BE2C (cell line): ENCODE data around the gene CD300E.

ENCODE experiments used
- DNase-seq: peaks from one replicate; pipeline ENCODE4 v3.0.0-alpha.2; 2020
- H3K27me3 ChIP-seq: fragments of 250-450 bp; sonication (Bioruptor Pico); 2 replicates; pipeline ENCODE4 v1.5.1; 2020; ENCODE audit warnings: mild to moderate bottlenecking
- H3K36me3 ChIP-seq: fragments of 250-450 bp; sonication (Bioruptor Pico); 2 replicates; pipeline ENCODE4 v1.5.1; 2020; ENCODE audit warnings: mild to moderate bottlenecking
- H3K4me1 ChIP-seq: fragments of 250-450 bp; sonication (Bioruptor Pico); 2 replicates; pipeline ENCODE4 v1.5.1; 2020
- H3K4me3 ChIP-seq: 2 replicates; pipeline ENCODE4 v1.5.1; 2011; ENCODE audit warnings: low read depth, low read length
- H3K9me3 ChIP-seq: fragments of 250-450 bp; sonication (Bioruptor Pico); 2 replicates; pipeline ENCODE4 v1.5.1; 2020
- TF ChIP-seq, protein P1 (sequence below): IDR thresholded peaks from 2 replicates; pipeline ENCODE4 v1.5.1; 2012; ENCODE audit warnings: mild to moderate bottlenecking, low read depth, low read length

CD300E gene

DNA sequence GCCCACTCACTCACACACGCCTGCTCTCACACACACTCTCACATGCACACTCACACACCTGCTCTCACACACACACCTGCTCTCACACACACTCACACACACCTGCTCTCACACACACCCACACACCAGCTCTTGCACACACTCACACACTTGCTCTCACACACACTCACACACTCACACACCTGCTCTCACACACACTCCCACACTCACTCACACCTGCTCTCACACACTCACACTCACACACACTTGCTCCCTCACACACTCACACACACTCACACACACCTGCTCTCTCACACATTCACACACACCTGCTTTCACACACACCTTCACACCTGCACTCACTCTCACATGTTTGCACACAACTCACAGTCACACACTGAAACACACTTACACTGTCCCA is 60.2 kb downstream of the CD300E start:
- no peak overlapping the region for H3K4me3 ChIP-seq
- H3K36me3 ChIP-seq = no peaks in the 10 kb centered on the region
- H3K4me1 ChIP-seq = no peaks in the 10 kb centered on the region
- TF ChIP-seq, protein P1, sequence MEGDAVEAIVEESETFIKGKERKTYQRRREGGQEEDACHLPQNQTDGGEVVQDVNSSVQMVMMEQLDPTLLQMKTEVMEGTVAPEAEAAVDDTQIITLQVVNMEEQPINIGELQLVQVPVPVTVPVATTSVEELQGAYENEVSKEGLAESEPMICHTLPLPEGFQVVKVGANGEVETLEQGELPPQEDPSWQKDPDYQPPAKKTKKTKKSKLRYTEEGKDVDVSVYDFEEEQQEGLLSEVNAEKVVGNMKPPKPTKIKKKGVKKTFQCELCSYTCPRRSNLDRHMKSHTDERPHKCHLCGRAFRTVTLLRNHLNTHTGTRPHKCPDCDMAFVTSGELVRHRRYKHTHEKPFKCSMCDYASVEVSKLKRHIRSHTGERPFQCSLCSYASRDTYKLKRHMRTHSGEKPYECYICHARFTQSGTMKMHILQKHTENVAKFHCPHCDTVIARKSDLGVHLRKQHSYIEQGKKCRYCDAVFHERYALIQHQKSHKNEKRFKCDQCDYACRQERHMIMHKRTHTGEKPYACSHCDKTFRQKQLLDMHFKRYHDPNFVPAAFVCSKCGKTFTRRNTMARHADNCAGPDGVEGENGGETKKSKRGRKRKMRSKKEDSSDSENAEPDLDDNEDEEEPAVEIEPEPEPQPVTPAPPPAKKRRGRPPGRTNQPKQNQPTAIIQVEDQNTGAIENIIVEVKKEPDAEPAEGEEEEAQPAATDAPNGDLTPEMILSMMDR = no peak
- H3K9me3 ChIP-seq = no peaks in the 10 kb centered on the region
- H3K27me3 ChIP-seq = peaks cover 9% of the 10 kb centered on the region
- no peak for DNase-seq

DNA sequence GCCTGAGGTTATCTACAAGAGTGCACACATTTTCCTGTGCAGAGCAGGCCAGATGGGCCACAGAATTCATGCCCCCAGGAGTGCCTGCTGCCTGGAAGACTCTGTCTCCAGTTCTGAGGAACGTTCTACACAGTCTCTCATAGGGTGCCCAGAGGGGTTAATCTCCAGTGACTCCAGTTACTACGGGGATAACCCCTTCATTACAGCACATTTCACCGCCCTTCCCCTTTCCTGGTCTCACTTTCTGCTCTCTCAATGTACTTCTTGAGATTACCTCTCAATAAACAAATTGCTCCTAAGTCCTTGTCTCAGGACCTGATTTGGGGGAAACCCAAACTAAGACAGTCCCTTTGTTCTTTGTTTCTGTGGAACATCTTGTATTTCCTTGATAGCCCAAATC is 62.0 kb downstream of the CD300E start:
- no peak for DNase-seq
- Histone ChIP-seq H3K4me3 (no peak overlapping the region), H3K27me3 (peaks cover 12% of the 10 kb centered on the region), H3K9me3 (no peaks in the 10 kb centered on the region; the same call in 1 of the 2 replicates), H3K36me3 (no peaks in the 10 kb centered on the region), H3K4me1 (no peaks in the 10 kb centered on the region)
- TF ChIP-seq, protein P1 = no peak
